Smooth muscle cell (in vitro differentiated cells): ENCODE data around the gene MFAP4. TPM values are rescaled to one million over a fixed set of nuclear protein-coding genes. Genes with fewer than 3 reads are reported as not detected.
"Not testable (repeated sequence)": the region's sequence is repeated elsewhere in the genome, so short reads cannot be mapped to it uniquely, and the experiment has no call there.

Experiments
- DNase-seq: peaks from one replicate; lab custom pipeline; 2025; ENCODE audit not compliant: unreplicated experiment; lab: John Stamatoyannopoulos, UW
- H2AFZ ChIP-seq: fragments of 200-600 bp; sonication (generic); 2 replicates; pipeline ENCODE4 v1.6.0; 2016; ENCODE audit warnings: antibody characterized with exemption, low read depth, mild to moderate bottlenecking
- H3F3A ChIP-seq: fragments of 200-600 bp; sonication (generic); 2 replicates; pipeline ENCODE4 v1.6.0; 2017; ENCODE audit warnings: antibody characterized with exemption, low read depth
- H3K27ac ChIP-seq: fragments of 200-600 bp; sonication (generic); 2 replicates; pipeline ENCODE4 v1.5.1; 2016; ENCODE audit warnings: low read depth, mild to moderate bottlenecking
- H3K27me3 ChIP-seq: fragments of 200-600 bp; sonication (generic); 2 replicates; pipeline ENCODE4 v1.6.1; 2016; ENCODE audit warnings: low read depth, mild to moderate bottlenecking
- H3K36me3 ChIP-seq: fragments of 200-600 bp; sonication (generic); 2 replicates; pipeline ENCODE4 v1.5.1; 2016; ENCODE audit warnings: low read depth
- H3K4me1 ChIP-seq: fragments of 200-600 bp; sonication (generic); 2 replicates; pipeline ENCODE4 v1.5.1; 2016; ENCODE audit warnings: low read depth
- H3K4me2 ChIP-seq: fragments of 200-600 bp; sonication (generic); 2 replicates; pipeline ENCODE4 v1.6.0; 2016; ENCODE audit warnings: mild to moderate bottlenecking
- H3K4me3 ChIP-seq: fragments of 200-600 bp; sonication (generic); 2 replicates; pipeline ENCODE4 v1.5.1; 2016; ENCODE audit warnings: mild to moderate bottlenecking
- H3K79me2 ChIP-seq: fragments of 200-600 bp; sonication (generic); 2 replicates; pipeline ENCODE4 v1.6.0; 2016; ENCODE audit warnings: low read depth, mild to moderate bottlenecking
- H3K9ac ChIP-seq: fragments of 200-600 bp; sonication (generic); 2 replicates; pipeline ENCODE4 v1.6.0; 2016; ENCODE audit warnings: low read depth
- H3K9me3 ChIP-seq: fragments of 200-600 bp; sonication (generic); replicated peaks from 2 replicates; pipeline ENCODE4 v1.5.1; 2016; ENCODE audit warnings: low read depth
- H4K20me1 ChIP-seq: fragments of 200-600 bp; sonication (generic); 2 replicates; pipeline ENCODE4 v1.6.0; 2016; ENCODE audit warnings: low read depth
- CTCF ChIP-seq: fragments of 200-600 bp; sonication (generic); IDR thresholded peaks from 2 replicates; pipeline ENCODE4 v1.5.1; 2017; ENCODE audit warnings: borderline replicate concordance, mild to moderate bottlenecking, antibody characterized with exemption; ENCODE audit not compliant: insufficient read depth, poor library complexity, severe bottlenecking
- WGBS: methylation state at CpG from one replicate; pipeline ENCODE4 v1.1.7; 2016; ENCODE audit warnings: low lambda C conversion rate; 5-methylcytosine and 5-hydroxymethylcytosine counted together
- polyA plus RNA-seq: library from polyadenylated mRNA; unstranded; fragments of >200 nt; fragmentation: Nextera tagmentation; extraction: Ambion mirVana; gene quantifications from 2 replicates; pipeline ENCODE4 v1.2.1, GENCODE V29; 2016
- total RNA-seq: library from RNA; depleted of rRNA; stranded (reverse); fragments of >200 nt; gene quantifications from 2 replicates; pipeline ENCODE4 v1.2.3, GENCODE V29; 2014

MFAP4 gene
- total and polyA plus RNA-seq, 2 experiments from 2014 or later, result 580 to 1,738 TPM

GRCh38 chr17:19357351-19357750 lies 29.6 kb downstream of the MFAP4 start:
- Histone ChIP-seq H3K4me3 (no peak overlapping the region), H4K20me1 (peaks cover 7% of the 10 kb centered on the region), H3K4me2 (no peak overlapping the region), H3K9ac (no peak overlapping the region), H3K9me3 (no peaks in the 10 kb centered on the region), H2AFZ (no peak overlapping the region), H3K4me1 (peaks cover 6% of the 10 kb centered on the region), H3K27me3 (no peaks in the 10 kb centered on the region), H3K36me3 (no peaks in the 10 kb centered on the region), H3K79me2 (no peaks in the 10 kb centered on the region), H3F3A (peaks cover 6% of the 10 kb centered on the region), H3K27ac (no peak overlapping the region)
- 96% methylated on average over 7 of the region's 7 CpGs for WGBS
- TF ChIP-seq CTCF, result no peak
- DNase-seq, result no peak

DNA sequence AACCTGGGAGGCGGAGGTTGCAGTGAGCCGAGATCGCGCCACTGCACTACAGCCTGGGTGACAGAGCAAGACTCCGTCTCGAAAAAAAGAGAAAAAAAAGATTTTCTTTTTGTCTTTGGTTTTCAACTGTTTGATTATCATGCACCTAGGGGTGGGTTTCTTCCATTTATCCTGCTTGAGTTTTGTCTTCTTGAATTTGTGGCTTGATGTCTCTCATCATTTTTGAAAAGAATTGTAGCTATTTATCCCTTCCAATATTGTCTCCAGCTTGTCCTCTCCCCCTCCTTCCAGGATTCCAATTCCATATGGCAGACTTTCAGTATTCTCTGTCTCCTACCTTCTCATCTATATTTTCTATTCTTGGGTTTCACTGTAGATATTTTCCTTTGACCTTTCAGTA lies 32.2 kb downstream of the MFAP4 start:
- no peaks in the 10 kb centered on the region for H3K4me1 ChIP-seq
- no peaks in the 10 kb centered on the region for H3K79me2 ChIP-seq
- H4K20me1 ChIP-seq, result peaks cover 7% of the 10 kb centered on the region
- H3F3A ChIP-seq, result peaks cover 6% of the 10 kb centered on the region
- peak overlapping the region; percentile 41 for H3K27ac ChIP-seq
- no peak overlapping the region for H3K4me2 ChIP-seq
- no peak overlapping the region for H3K9ac ChIP-seq
- no peaks in the 10 kb centered on the region for H3K9me3 ChIP-seq
- WGBS, result 79% methylated on average over 6 of the region's 6 CpGs
- H3K36me3 ChIP-seq, result no peaks in the 10 kb centered on the region
- no peak overlapping the region for H2AFZ ChIP-seq
- no peak for DNase-seq
- H3K27me3 ChIP-seq, result no peaks in the 10 kb centered on the region
- H3K4me3 ChIP-seq, result no peak overlapping the region
- TF ChIP-seq CTCF, result no peak

- H3K4me3 ChIP-seq, H3F3A ChIP-seq, H3K79me2 ChIP-seq, H3K36me3 ChIP-seq, H3K27me3 ChIP-seq, H3K4me2 ChIP-seq, H3K4me1 ChIP-seq, H4K20me1 ChIP-seq, DNase-seq, H2AFZ ChIP-seq, H3K27ac ChIP-seq, H3K9me3 ChIP-seq, H3K9ac ChIP-seq: not testable (repeated sequence)
- 90% methylated on average over 11 of the region's 11 CpGs for WGBS
Observed at GRCh38 chr17:19353401-19353800, 33.6 kb downstream of the MFAP4 start.

DNA sequence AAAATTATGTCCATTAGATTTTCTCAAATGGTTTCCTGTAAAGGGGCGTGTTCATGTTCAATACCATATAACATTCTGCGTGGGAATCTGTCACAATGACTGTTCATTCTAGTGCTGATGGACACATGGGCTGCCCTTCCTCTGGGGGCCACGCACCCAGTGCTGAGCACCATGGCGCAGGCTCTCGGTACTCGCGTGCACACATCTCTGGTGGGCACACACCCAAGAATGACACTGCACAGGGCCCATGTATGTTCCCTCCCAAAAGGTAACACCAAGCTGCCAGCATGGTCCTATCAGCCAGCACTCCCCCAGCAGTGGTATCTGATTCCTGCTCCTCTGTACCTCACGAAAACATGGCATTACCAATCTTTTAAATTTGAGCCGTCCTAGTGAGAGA lies 38.2 kb downstream of the MFAP4 start:
- Histone ChIP-seq H4K20me1 (peaks cover under 1% of the 10 kb centered on the region), H3K4me2 (no peak overlapping the region), H3K79me2 (no peaks in the 10 kb centered on the region), H2AFZ (no peak overlapping the region), H3K4me3 (no peak overlapping the region), H3K4me1 (peaks cover 7% of the 10 kb centered on the region), H3K36me3 (no peaks in the 10 kb centered on the region), H3F3A (peaks cover 26% of the 10 kb centered on the region), H3K9ac (no peak overlapping the region), H3K27me3 (no peaks in the 10 kb centered on the region), H3K27ac (peak overlapping the region; percentile 70), H3K9me3 (no peaks in the 10 kb centered on the region)
- TF ChIP-seq CTCF, result no peak
- WGBS, result 98% methylated on average over 9 of the region's 9 CpGs
- DNase-seq, result no peak
